GM19328 (cell line): ENCODE measurements around the gene TRPV2.

ENCODE experiments used
- ATAC-seq: cut with Tn5 transposase; IDR thresholded peaks from one replicate; pipeline ENCODE4 v1.9.1; 2021; ENCODE audit warnings: mild to moderate bottlenecking, moderate library complexity; ENCODE audit not compliant: unreplicated experiment

TRPV2 gene

DNA sequence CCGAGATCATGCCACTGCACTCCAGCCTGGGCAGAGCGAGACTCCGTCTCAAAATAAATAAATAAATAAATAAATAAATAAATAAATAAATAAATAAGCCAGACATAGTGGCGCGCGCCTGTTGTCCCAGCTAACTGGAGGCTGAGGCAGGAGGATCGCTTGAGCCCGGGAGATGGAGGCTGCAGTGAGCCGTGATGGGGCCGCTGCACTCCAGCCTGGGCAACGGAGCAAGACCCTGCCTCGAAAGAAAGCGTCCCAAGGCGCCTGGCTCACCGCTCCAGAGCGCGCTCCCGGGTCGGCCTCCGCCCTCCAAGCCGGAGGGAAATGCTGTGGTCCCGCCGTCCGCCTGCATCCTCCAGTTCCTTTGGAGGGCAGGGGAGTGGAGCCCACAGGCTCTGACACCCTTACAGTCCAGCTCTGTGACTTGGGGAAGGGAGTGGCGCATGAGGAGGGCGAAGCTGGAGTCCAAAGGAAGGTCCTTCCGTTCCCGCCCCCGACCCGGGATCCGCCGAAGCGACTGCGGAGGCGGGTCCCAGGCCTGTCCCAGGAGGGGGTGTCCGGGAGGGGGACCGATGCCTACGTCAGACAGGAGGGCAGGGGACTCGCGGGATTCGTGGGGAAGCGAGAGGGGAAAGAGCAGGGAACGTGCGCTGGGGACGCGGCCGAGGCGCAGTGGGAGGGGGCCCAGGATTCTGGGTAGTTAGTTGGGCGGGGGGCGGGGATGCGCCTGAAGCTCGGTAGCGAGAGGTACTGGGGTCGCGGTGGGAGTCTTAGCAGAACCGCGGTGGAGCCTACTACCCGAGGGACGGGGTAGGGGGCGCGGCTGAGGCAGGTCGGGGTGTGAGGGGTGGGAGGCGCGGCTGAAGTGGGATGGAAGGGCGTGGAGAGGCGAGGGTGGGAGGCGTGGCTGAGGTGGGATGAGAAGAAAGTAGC lies 8.4 kb upstream of the TRPV2 start:
- ATAC-seq = no peak

DNA sequence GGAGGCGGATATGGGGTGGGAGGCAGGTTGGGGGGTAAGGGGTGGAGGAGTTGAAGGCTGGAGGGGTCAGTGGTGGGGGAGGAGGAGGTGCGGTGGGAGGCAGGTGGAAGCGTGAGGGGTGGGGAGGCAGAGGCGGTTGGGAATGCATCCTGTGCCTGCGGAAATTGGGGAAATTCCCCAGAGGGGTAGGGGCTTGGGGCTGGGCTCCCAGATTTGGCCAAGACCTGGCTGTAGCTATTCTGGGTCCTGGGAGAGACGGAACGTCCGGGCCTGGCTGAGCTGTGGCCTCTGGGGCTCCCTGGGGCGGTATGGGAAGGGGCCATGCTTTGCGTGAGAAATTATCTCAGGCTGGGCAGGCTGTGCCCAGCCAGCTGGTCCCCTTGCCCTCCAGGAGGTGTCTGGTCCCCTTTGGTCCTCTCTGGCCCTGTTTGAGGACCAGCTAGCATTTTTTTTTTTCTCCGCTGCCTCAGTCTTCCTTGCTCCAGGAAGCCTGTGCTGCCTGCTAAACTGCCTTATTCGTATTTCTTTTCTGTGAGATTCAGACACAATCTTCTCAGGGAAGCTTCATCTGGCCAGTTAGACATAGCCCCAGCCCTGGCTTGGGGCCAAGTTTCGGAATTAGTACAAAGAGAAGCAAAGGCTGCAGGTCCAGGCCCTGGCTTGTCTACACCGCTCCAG lies 7.3 kb upstream of the TRPV2 start:
- ATAC-seq = no peak

DNA sequence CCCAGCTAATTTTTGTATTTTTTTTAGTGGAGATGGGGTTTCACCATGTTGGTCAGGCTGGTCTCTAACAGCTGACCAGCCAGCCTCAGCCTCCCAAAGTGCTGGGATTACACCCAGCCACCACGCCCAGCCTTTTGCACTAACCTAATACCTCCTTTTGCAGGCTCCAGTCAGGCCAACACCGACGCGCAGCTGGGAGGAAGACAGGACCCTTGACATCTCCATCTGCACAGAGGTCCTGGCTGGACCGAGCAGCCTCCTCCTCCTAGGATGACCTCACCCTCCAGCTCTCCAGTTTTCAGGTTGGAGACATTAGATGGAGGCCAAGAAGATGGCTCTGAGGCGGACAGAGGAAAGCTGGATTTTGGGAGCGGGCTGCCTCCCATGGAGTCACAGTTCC lies 2.0 kb downstream of the TRPV2 start:
- no peak for ATAC-seq

DNA sequence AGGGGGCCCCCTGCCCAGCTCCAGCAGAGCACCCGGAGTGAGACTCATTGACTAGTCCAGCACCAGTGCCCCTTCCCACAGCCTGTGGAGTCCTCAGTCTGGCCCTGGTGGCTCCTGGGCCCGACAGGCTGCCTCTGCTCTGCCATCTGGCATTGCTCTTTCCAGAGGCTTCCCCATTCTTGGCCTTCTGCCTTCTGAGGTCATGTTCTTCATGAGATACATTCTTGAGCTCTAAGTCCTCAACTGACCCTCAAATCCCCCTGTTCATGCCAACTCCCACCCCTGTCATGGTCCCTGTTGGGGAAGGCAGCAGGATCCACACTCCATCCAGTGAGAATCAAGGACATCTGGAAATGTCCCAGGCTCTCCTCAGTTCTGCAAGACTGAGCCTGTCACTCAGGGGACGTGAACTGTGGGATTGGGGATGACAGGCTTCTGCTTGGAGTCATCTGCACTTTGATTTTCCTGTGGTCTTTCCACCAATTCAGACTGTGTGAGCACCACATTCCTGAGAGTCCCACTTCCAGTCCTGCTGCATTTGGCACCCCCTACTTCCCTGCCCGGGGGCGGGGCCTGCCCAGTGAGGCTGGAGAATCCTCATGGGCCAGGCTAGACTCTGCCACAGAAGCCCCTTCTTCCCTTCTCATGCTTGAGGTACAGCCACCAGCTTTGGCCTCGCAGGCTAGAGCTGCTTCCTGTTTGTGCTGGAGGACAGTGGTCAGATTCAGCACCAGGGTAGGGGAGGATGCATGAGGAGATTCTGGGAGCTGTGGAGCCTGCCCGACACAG lies 2.7 kb downstream of the TRPV2 start:
- ATAC-seq = no peak

DNA sequence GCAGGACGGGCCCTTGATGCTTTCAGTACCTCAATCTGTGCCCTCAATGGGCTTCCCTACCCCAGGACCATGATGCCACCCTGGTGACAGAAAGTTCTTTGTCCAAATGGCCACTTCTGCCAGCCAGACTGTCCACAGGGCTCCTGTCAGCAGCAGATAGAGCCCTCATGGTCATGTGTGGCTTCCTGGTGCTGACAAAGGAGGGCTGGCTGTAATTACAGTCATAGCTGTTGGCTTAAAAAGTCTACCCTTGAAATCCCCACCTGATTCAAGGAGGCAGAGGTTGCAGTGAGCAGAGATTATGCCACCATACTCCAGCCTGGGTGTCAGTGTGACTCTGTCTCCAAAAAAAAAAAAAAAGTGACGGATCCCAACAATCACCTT lies 3.3 kb downstream of the TRPV2 start:
- no peak for ATAC-seq

DNA sequence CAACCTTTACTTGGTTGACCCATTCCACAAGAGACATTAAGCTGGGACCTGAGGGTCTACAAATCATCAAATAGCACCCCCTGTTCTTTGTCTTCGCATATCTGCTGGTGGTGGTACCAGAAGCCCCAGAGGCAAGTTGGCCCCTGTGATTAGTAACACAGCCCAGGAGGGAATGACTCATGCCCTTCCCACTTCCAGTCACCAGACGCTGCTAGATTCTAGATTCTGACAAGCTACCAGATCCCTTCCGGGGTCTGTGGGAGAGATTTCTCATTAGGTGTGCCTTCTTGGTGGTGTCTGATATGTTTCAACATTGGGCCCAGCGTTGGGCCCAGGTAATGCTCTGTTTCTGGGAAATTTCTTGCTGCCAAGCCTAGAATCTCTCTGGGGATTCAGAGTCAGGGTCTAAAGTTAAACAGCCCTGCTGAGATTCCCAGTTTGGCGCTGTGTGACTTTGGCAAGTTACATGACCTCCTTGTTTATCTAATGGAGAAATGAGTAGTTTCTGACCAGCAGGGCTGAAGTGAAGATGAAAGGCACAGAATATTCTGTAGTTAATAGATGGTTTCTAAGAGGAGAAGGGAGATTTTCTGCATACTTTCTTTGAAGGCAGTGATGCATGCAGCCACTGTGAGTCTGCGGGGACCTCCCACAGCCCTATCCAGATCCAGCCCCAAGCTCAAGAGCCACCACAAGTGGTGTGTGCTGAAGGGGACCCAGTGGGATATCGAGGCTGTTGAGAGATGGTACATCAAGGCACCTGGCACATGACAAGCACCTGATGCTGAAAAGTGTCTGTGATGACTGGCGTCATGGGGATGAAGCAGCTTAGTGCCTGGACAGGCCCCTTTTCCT lies 3.9 kb downstream of the TRPV2 start:
- ATAC-seq = no peak

DNA sequence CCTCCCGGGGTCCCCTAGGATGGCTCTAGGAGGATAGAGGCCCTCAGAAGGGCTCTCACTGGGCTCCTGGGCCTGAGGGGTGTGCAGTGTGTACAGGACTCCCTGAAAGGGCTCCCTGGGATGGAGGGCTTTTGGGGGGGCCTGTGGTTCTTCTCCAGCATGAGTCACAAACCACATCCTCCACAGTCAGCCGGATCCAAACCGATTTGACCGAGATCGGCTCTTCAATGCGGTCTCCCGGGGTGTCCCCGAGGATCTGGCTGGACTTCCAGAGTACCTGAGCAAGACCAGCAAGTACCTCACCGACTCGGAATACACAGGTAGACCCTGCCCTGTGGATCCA lies 4.5 kb downstream of the TRPV2 start:
- no peak for ATAC-seq

DNA sequence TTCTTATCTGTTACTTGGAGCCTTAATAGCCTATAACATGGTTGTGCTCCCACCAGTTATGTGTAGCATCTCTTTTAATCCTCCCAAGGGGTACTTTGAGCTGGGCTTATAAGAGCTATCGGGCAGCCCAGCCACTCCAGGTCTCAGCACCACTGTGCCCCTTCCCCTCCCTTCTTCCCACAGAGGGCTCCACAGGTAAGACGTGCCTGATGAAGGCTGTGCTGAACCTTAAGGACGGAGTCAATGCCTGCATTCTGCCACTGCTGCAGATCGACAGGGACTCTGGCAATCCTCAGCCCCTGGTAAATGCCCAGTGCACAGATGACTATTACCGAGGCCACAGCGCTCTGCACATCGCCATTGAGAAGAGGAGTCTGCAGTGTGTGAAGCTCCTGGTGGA lies 7.0 kb downstream of the TRPV2 start:
- no peak for ATAC-seq

DNA sequence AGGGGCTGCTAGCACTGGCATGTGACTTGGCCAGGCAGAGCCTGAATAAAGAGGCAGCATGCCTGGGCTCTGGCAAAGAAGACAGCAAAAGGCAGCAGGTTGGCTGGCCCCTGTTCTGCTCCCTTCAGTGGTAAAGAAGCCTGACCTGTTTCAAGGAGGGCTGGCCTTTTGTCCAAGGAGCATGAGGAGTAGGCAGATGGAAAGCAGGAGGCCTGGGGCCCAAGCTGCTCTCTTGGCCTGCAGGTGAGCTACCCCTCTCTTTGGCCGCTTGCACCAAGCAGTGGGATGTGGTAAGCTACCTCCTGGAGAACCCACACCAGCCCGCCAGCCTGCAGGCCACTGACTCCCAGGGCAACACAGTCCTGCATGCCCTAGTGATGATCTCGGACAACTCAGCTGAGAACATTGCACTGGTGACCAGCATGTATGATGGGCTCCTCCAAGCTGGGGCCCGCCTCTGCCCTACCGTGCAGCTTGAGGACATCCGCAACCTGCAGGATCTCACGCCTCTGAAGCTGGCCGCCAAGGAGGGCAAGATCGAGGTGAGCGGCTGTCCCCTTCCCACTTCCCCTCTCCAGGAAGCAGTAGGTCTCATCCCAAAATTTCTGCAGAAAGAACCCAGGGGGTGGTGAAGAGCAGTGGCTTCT lies 8.0 kb downstream of the TRPV2 start:
- no peak for ATAC-seq

DNA sequence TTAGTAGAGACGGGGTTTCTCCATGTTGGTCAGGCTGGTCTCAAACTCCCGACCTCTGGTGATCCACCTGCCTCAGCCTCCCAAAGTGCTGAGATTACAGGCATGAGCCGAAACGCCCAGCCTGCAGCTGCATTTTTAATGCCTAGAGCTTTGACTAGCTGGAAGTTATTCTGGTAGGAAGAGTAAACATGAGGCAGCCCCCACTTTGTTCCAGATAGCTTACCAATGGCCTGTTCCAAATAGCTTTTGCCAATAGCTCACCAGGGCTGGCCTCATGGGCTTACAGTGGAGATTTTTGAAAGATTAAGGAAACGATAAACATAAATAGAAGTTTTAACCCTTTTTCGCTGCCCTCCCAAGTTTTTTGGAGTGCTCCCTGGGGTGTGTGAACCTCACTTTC lies 9.8 kb downstream of the TRPV2 start:
- ATAC-seq = no peak

DNA sequence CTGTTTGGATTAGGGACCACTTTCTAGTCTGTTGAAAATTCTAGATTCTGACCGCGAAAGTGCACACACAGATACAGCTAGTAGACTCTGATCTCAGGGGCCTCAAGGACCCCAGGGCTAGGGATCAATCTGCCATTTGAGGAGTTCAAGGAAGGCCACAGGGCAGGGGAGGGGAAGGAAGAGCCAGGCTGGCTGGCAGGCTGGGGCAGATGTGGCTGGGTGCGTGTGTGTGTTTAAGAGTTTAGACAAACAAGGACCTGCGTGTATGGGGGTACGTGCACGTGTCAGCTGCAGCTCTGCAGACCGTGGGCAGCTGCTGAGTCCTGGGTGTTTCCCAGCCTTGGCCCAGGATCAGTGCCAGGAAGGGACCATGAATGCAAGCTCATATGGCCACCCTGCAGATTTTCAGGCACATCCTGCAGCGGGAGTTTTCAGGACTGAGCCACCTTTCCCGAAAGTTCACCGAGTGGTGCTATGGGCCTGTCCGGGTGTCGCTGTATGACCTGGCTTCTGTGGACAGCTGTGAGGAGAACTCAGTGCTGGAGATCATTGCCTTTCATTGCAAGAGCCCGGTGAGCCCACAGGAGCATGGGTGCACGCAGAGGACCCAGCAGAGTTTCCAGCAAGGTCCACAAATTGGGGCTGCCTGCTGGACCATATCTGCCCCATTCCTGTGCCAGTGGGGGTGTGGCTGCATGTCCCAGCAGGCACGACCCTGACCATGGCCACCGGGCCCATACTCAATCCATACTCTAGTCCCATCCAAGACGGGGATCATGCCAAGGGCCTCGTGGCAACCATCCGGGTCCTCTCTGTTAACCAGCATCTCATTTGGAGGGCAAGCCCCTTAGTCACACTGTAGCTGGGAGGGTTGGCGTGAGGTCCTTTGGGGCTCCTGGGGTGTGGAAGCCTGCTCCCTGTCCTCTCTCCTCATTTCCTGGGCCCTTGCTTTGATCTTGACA lies 10.6 kb downstream of the TRPV2 start:
- no peak for ATAC-seq

DNA sequence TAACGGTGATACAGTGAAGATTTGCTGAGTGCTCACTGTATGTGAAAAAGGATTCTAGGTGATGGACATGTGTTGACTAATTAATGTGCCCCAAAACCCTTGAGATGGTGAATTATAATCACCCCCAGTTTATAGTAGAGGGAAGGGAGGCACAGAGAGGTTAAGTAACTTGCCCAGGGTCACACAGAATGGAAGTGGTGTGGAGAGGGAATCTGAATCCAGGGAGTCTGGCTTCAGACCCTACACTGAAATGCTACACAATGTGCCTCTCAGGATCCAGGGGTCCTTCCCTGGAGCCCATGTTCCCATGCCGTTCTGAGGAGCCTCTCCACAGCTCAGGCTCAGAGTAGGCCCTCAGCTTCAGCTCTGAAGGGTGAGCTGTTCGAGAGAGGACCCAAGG lies 11.6 kb downstream of the TRPV2 start:
- ATAC-seq = no peak

DNA sequence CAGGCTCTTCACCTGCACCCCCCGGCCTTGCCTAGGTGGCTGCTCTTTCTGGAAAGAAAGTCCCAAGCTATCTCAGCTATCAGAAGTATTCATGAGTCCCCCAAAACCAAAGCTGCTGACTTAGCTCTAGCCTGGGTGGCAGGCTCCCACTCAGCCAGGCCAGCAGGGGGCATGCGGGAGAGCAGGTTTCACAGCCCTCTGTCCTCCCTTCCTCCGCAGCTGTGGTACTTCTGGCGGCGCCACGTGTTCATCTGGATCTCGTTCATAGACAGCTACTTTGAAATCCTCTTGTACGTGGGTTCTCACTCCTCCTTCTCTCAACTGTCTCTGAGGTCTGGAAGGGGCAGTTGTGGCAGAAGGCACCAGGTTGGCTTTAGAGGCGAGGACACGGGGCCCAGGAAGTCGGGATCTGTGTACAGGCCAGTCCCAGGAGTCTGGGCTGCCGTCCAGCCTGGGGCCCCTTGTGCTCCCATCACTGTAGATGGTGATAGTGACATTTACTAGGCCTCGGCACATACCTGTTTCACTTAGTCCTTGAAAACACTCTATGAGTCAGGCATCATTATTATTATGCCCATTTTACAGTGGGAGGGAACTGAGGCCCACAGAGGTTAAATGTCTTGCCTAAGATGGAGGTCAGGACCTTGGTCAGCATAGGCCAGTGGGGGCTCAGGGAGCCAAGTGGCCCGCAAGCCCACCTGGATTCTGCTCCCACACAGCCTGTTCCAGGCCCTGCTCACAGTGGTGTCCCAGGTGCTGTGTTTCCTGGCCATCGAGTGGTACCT lies 12.9 kb downstream of the TRPV2 start:
- ATAC-seq = no peak

DNA sequence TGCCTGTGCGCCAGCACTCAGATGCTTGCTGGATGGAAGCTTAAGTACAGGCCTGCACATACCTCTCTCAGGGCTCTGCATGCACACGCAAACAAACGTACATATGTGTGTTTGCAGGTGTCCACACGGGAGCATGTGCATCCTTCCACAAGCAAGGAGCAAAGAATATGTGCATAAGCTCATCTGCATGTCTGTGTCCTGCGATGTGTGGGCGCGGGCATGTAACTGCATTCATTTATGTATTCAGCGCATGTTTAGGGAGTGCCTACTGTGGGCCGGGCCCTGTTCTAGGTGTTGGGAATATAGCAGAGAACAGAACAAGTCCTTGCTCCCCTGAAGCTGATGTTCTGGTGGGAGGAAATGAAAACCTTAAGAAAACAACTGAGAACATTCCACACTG lies 13.7 kb downstream of the TRPV2 start:
- no peak for ATAC-seq

DNA sequence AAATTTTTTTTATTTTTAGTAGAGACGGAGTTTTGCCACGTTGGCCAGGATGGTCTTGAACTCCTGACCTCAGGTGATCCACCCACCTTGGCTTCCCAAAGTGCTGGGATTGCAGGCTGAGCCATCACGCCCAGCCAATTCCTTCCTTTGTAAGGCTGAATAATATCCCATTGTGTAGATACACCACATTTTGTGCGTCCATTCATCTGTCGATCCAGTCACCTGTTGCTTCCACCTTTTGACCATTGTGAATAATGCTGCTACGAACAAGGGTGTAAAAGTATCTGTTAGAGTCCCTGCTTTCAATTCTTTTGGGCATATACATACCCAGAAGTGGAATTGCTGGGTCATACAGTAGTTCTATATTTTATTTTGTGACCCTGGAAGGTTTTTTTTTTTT lies 15.3 kb downstream of the TRPV2 start:
- ATAC-seq = no peak

DNA sequence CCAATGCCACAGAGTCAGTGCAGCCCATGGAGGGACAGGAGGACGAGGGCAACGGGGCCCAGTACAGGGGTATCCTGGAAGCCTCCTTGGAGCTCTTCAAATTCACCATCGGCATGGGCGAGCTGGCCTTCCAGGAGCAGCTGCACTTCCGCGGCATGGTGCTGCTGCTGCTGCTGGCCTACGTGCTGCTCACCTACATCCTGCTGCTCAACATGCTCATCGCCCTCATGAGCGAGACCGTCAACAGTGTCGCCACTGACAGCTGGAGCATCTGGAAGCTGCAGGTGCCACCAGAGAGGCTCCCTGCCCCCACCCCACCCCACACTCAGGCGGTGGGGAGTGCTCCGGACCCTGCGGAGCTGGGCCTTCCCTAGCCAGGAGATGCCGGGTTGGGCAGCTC lies 16.6 kb downstream of the TRPV2 start:
- no peak for ATAC-seq

DNA sequence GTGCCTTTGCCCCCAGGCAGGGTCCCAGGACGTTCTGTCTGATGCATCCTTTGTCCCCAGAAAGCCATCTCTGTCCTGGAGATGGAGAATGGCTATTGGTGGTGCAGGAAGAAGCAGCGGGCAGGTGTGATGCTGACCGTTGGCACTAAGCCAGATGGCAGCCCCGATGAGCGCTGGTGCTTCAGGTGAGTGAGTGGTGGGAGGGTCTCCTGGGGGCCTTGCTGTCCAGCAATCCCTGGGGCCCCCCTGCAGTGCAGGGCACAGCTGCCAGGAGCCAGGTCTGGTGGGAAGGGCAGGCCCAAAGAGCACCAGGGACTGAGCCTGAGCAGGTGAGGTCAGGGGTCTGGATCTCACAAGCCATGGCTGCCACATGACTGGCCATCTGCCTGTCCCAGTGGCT lies 18.1 kb downstream of the TRPV2 start:
- no peak for ATAC-seq

DNA sequence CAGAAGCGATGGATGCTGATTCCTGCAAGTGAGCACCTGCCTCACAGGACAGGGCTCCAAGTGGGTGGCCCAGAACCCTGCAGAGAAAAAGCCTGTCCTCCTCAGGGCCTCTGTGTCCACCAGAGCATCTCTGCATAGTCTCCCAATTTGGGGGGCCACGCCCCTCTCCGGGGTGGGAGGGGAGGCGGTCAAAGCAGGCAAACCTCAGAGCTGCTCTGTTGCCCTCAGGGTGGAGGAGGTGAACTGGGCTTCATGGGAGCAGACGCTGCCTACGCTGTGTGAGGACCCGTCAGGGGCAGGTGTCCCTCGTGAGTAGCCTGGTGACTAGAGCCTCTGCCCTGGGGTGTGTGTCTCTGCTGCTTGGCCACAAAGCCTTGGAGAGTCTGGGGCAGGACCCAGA lies 19.3 kb downstream of the TRPV2 start:
- ATAC-seq = no peak
